SK-N-SH (cell line): ENCODE results near the gene CDX1. TPM values are rescaled to one million over a fixed set of nuclear protein-coding genes. Genes with fewer than 3 reads are reported as not detected.

Source experiments
- CTCF ChIA-PET: fragments of 300-600, 350-600 bp; formaldehyde crosslinking; extraction: SDS; loops from one replicate; lab custom pipeline; 2021; lab: Yijun Ruan, JAX
- POLR2A ChIA-PET: fragments of 350-600 bp; sonication (Branson Sonifier 250); formaldehyde crosslinking; extraction: SDS; loops from one replicate; lab custom pipeline; 2020; ENCODE audit warnings: antibody characterized with exemption, inconsistent platforms; lab: Yijun Ruan, JAX
- DNase-seq: peaks from one replicate; pipeline ENCODE4 v3.0.0; 2012
- H2AFZ ChIP-seq: fragments of 200-600 bp; sonication (generic); 2 replicates; pipeline ENCODE4 v1.8.1; 2016; ENCODE audit warnings: antibody characterized with exemption, mild to moderate bottlenecking, low read depth
- H3F3A ChIP-seq: fragments of 200-600 bp; sonication (generic); replicated peaks from 2 replicates; pipeline ENCODE3; 2016; ENCODE audit warnings: antibody characterized with exemption, mild to moderate bottlenecking; ENCODE audit not compliant: insufficient read depth
- H3K27ac ChIP-seq, 2 experiments: fragments of 200-500 bp in 1 of 2; fragments of 200-600 bp in 1 of 2; sonication (Bioruptor generic) in 1 of 2; sonication (generic), shearing (Covaris generic) in 1 of 2; 2 replicates each; pipeline versions ENCODE4 v1.5.1 to v1.6.1; 2014 to 2016; ENCODE audit warnings: low read depth in 2 of 2, inconsistent platforms in 1 of 2, low read length in 1 of 2, mild to moderate bottlenecking in 1 of 2, mixed read lengths in 1 of 2
- H3K27me3 ChIP-seq: fragments of 200-600 bp; sonication (generic), shearing (Covaris generic); 2 replicates; pipeline ENCODE4 v1.6.1; 2016; ENCODE audit warnings: mixed run types; ENCODE audit not compliant: insufficient read depth
- H3K36me3 ChIP-seq, 2 experiments: fragments of 200-500 bp in 1 of 2; fragments of 200-600 bp in 1 of 2; sonication (Bioruptor generic) in 1 of 2; sonication (generic) in 1 of 2; replicated peaks in 1 of 2; 2 replicates each; pipeline versions ENCODE3 to v1.5.1; 2014 to 2016; ENCODE audit warnings: low read length in 1 of 2, mild to moderate bottlenecking in 1 of 2; ENCODE audit not compliant: insufficient read depth in 2 of 2, control insufficient read depth in 1 of 2
- H3K4me1 ChIP-seq, 2 experiments: fragments of 200-500 bp in 1 of 2; fragments of 200-600 bp in 1 of 2; sonication (Bioruptor generic) in 1 of 2; sonication (generic), shearing (Covaris generic) in 1 of 2; 2 replicates each; pipeline versions ENCODE4 v1.5.1 to v1.6.1; 2014 to 2016; ENCODE audit warnings: low read depth in 1 of 2, low read length in 1 of 2, mixed run types in 1 of 2; ENCODE audit not compliant: insufficient read depth in 2 of 2, control insufficient read depth in 1 of 2
- H3K4me2 ChIP-seq: fragments of 200-600 bp; sonication (generic), shearing (Covaris generic); 2 replicates; pipeline ENCODE4 v1.6.1; 2017; ENCODE audit warnings: mixed run types
- H3K4me3 ChIP-seq, 2 experiments: fragments of 200-500 bp in 1 of 2; fragments of 200-600 bp in 1 of 2; sonication (Bioruptor generic) in 1 of 2; sonication (generic), shearing (Covaris generic) in 1 of 2; 2 replicates each; pipeline versions ENCODE4 v1.5.1 to v1.8.1; 2014 to 2016; ENCODE audit warnings: low read depth in 2 of 2, inconsistent platforms in 1 of 2, low read length in 1 of 2, mild to moderate bottlenecking in 1 of 2, mixed read lengths in 1 of 2, moderate library complexity in 1 of 2
- H3K79me2 ChIP-seq: fragments of 200-600 bp; sonication (generic); 2 replicates; pipeline ENCODE4 v1.8.1; 2017; ENCODE audit warnings: mild to moderate bottlenecking; ENCODE audit not compliant: insufficient read depth
- H3K9ac ChIP-seq: fragments of 200-600 bp; sonication (generic); 2 replicates; pipeline ENCODE4 v1.6.1; 2017; ENCODE audit warnings: mixed run types
- H3K9me2 ChIP-seq: fragments of 200-600 bp; sonication (generic); 2 replicates; pipeline ENCODE4 v1.6.1; 2017; ENCODE audit warnings: mixed run types
- H3K9me3 ChIP-seq: fragments of 200-600 bp; sonication (generic); 2 replicates; pipeline ENCODE4 v1.6.1; 2017; ENCODE audit warnings: mixed run types, mild to moderate bottlenecking, moderate library complexity
- H4K20me1 ChIP-seq: fragments of 200-600 bp; sonication (generic); 2 replicates; pipeline ENCODE4 v1.6.1; 2017; ENCODE audit warnings: mild to moderate bottlenecking, mixed run types; ENCODE audit not compliant: insufficient read depth
- CHD2 ChIP-seq: fragments of 150-350 bp; IDR thresholded peaks from 2 replicates; pipeline ENCODE4 v1.6.1; 2018; ENCODE audit warnings: low read length; ENCODE audit not compliant: partially characterized antibody
- EP300 ChIP-seq, 2 experiments: IDR thresholded peaks; 2 replicates each; pipeline versions ENCODE4 v1.4.0 to v1.6.1; 2012; ENCODE audit warnings: borderline replicate concordance in 1 of 2, low read depth in 1 of 2, low read length in 1 of 2
- FOSL2 ChIP-seq: IDR thresholded peaks from 2 replicates; pipeline ENCODE4 v1.4.0; 2012; ENCODE audit warnings: low read depth, mild to moderate bottlenecking, moderate library complexity, borderline replicate concordance
- FOXJ3 ChIP-seq: sonication (generic); formaldehyde crosslinking; IDR thresholded peaks from 2 replicates; pipeline ENCODE4 v1.5.1; 2020; ENCODE audit warnings: mild to moderate bottlenecking, missing genetic modification reagents
- FOXM1 ChIP-seq: IDR thresholded peaks from 2 replicates; pipeline ENCODE4 v1.4.0; 2012; ENCODE audit warnings: low read depth, mild to moderate bottlenecking
- GABPA ChIP-seq: IDR thresholded peaks from 2 replicates; pipeline ENCODE4 v1.4.0; 2012; ENCODE audit warnings: low read depth, mild to moderate bottlenecking
- GATA2 ChIP-seq: sonication (generic); formaldehyde crosslinking; IDR thresholded peaks from 2 replicates; pipeline ENCODE4 v1.5.0; 2020; ENCODE audit warnings: mild to moderate bottlenecking, missing genetic modification reagents
- JUND ChIP-seq: IDR thresholded peaks from 2 replicates; pipeline ENCODE4 v1.4.0; 2012
- MEF2A ChIP-seq: IDR thresholded peaks from 2 replicates; pipeline ENCODE4 v1.4.0; 2012; ENCODE audit warnings: low read depth, borderline replicate concordance
- MXI1 ChIP-seq: IDR thresholded peaks from 2 replicates; pipeline ENCODE4 v1.6.1; 2012; ENCODE audit warnings: mild to moderate bottlenecking, low read depth, low read length, improper control_type of control experiment
- NFIC ChIP-seq: IDR thresholded peaks from 2 replicates; pipeline ENCODE4 v1.4.0; 2012; ENCODE audit warnings: borderline replicate concordance
- NRF1 ChIP-seq: IDR thresholded peaks from 2 replicates; pipeline ENCODE4 v1.6.1; 2012; ENCODE audit warnings: low read depth, mild to moderate bottlenecking, low read length
- RAD21 ChIP-seq: IDR thresholded peaks from 2 replicates; pipeline ENCODE4 v1.6.1; 2012; ENCODE audit warnings: mild to moderate bottlenecking, low read length
- RCOR1 ChIP-seq: fragments of 150-350 bp; IDR thresholded peaks from 2 replicates; pipeline ENCODE4 v1.6.1; 2017; ENCODE audit warnings: antibody characterized with exemption, low read length
- RXRA ChIP-seq: IDR thresholded peaks from 2 replicates; pipeline ENCODE4 v1.4.0; 2012; ENCODE audit warnings: low read depth, mild to moderate bottlenecking, borderline replicate concordance
- SIN3A ChIP-seq: IDR thresholded peaks from 2 replicates; pipeline ENCODE4 v1.6.1; 2012; ENCODE audit warnings: low read depth, mild to moderate bottlenecking, low read length, moderate library complexity, borderline replicate concordance
- TAF1 ChIP-seq: IDR thresholded peaks from 2 replicates; pipeline ENCODE4 v1.6.1; 2012; ENCODE audit warnings: low read depth, mild to moderate bottlenecking, low read length, moderate library complexity, borderline replicate concordance
- TCF12 ChIP-seq: IDR thresholded peaks from 2 replicates; pipeline ENCODE4 v1.4.0; 2012
- YY1 ChIP-seq: IDR thresholded peaks from 2 replicates; pipeline ENCODE4 v1.4.0; 2012; ENCODE audit warnings: low read depth, mild to moderate bottlenecking
- WGBS: methylation state at CpG from one replicate; pipeline ENCODE4 v1.1.6; 2017; ENCODE audit warnings: low lambda C conversion rate; 5-methylcytosine and 5-hydroxymethylcytosine counted together
- polyA plus RNA-seq, 3 experiments: library from polyadenylated mRNA; depleted of rRNA; stranded (reverse); fragments of >200 nt; gene quantifications; 2 replicates each; pipeline ENCODE4 v1.2.3, GENCODE V29; 2012
- TF ChIP-seq, protein P1 (sequence below): IDR thresholded peaks from 2 replicates; pipeline ENCODE4 v1.4.0; 2012; ENCODE audit warnings: low read depth, borderline replicate concordance
- TF ChIP-seq, protein P2 (sequence below): IDR thresholded peaks from 2 replicates; pipeline ENCODE4; 2012
- TF ChIP-seq, protein P3 (sequence below): fragments of 150-350 bp; IDR thresholded peaks from 2 replicates; pipeline ENCODE4 v1.6.1; 2016; ENCODE audit warnings: mild to moderate bottlenecking, low read depth, low read length
- TF ChIP-seq, protein P4 (sequence below): IDR thresholded peaks from 2 replicates; pipeline ENCODE4 v1.4.0; 2012; ENCODE audit warnings: low read depth
- TF ChIP-seq, protein P5 (sequence below): IDR thresholded peaks from 2 replicates; pipeline ENCODE4 v1.4.0; 2012; ENCODE audit warnings: low read depth, borderline replicate concordance
- TF ChIP-seq, protein P6 (sequence below): IDR thresholded peaks from 2 replicates; pipeline ENCODE4 v1.6.1; 2012; ENCODE audit warnings: mild to moderate bottlenecking, low read depth, low read length, moderate library complexity

Gene CDX1
- polyA plus RNA-seq, 1 of the 3 experiments (the other 2 are of a cell fraction) = 0.23 TPM

DNA sequence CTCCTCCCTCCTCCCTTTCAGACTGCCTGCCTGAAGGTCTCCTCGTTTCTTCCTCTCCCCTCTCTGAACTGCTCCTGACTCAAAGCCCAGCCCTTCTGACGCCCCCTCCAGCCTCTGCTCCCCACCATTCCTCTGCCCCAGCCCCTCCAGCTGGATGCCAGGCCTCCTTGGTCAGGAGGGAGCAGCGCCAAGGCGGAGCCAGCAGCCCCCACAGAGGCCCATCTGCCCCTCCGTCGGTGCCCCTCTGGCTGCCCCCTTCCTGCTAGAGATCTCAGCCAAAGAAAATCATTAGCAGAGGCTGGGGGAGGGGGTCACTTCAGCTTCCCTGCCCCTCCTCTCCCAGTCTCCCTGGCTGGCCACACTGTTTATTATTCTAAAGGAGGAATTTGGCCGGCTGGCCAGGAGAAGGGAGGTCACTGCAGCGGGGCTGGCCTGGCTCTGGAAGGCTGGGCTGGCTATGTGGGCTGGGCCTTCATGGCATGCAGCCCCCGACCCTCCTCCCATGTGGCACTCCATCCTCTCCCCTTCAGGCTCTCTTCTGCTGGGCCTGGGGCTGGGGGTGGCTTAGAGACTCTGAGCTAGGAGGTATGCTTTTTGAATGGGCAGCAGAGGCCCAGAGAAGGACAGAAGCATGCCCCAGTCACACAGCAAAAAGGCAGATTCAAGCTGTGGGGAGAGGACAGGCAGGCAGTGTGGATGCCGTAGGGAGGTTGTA, 27.9 kb upstream of the CDX1 start:
- H3K27me3 ChIP-seq = no peaks in the 10 kb centered on the region
- H3K4me2 ChIP-seq = peak overlapping the region; percentile 74
- peak; percentile 80 for DNase-seq
- H4K20me1 ChIP-seq = no peaks in the 10 kb centered on the region
- 25% methylated on average over 10 of the region's 10 CpGs for WGBS
- peak overlapping the region; percentile 38; the same call in 1 of the 2 replicates for H3K9ac ChIP-seq
- peaks cover 59 to 76% of the 10 kb centered on the region in 2 experiments for H3K4me1 ChIP-seq
- peaks cover 11 to 28% of the 10 kb centered on the region in 2 experiments for H3K36me3 ChIP-seq
- H3K9me3 ChIP-seq = no peaks in the 10 kb centered on the region
- H3K27ac ChIP-seq = peak overlapping the region; percentile 87 to 99
- no peaks in the 10 kb centered on the region for H3K9me2 ChIP-seq
- H3K4me3 ChIP-seq = no peak overlapping the region
- peaks cover 24% of the 10 kb centered on the region for H3F3A ChIP-seq
- peaks cover 35% of the 10 kb centered on the region for H3K79me2 ChIP-seq
- ChIA-PET POLR2A (interaction anchor here (1.0 kb wide), 1 partner anchor 17 kb away, joined by 3 read pairs; the partner anchor contains the start of gene PDGFRB), CTCF (interaction anchor here (1.1 to 2.6 kb wide), 11 partner anchors 8 to 704 kb away, joined by 3 to 15 read pairs (median 4); no protein-coding TSS in a partner anchor)
- 0 out of 2 replicates have a peak overlapping the region, but pooled peaks have one; percentile 13 for H2AFZ ChIP-seq
- TF ChIP-seq TAF1 (no peak), RCOR1 (no peak), FOSL2 (no peak), NFIC (peak; percentile 68), MEF2A (no peak), CHD2 (peak; percentile 71), GABPA (no peak), NRF1 (no peak), EP300 (IDR thresholded peaks at IDR 0.05; ENCODE audit: borderline replicate concordance in 1 of 2, low read depth in 1 of 2, low read length in 1 of 2) (peak in 1 of 2 experiments; percentile 50; a peak in 2 of 4 replicates), MXI1 (no peak), RAD21 (peak; percentile 24; the same call in 1 of the 2 replicates), YY1 (no peak), FOXM1 (no peak), TCF12 (peak; percentile 72), JUND (no peak), SIN3A (no peak), GATA2 (no peak), RXRA (no peak; the same call in 1 of the 2 replicates), FOXJ3 (CRISPR knock-in tag) (no peak)
- TF ChIP-seq, protein P1, sequence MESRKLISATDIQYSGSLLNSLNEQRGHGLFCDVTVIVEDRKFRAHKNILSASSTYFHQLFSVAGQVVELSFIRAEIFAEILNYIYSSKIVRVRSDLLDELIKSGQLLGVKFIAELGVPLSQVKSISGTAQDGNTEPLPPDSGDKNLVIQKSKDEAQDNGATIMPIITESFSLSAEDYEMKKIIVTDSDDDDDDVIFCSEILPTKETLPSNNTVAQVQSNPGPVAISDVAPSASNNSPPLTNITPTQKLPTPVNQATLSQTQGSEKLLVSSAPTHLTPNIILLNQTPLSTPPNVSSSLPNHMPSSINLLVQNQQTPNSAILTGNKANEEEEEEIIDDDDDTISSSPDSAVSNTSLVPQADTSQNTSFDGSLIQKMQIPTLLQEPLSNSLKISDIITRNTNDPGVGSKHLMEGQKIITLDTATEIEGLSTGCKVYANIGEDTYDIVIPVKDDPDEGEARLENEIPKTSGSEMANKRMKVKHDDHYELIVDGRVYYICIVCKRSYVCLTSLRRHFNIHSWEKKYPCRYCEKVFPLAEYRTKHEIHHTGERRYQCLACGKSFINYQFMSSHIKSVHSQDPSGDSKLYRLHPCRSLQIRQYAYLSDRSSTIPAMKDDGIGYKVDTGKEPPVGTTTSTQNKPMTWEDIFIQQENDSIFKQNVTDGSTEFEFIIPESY = no peak
- TF ChIP-seq, protein P2, sequence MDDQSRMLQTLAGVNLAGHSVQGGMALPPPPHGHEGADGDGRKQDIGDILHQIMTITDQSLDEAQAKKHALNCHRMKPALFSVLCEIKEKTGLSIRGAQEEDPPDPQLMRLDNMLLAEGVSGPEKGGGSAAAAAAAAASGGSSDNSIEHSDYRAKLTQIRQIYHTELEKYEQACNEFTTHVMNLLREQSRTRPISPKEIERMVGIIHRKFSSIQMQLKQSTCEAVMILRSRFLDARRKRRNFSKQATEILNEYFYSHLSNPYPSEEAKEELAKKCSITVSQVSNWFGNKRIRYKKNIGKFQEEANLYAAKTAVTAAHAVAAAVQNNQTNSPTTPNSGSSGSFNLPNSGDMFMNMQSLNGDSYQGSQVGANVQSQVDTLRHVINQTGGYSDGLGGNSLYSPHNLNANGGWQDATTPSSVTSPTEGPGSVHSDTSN = peak; percentile 24; the same call in 1 of the 2 replicates
- TF ChIP-seq, protein P3, sequence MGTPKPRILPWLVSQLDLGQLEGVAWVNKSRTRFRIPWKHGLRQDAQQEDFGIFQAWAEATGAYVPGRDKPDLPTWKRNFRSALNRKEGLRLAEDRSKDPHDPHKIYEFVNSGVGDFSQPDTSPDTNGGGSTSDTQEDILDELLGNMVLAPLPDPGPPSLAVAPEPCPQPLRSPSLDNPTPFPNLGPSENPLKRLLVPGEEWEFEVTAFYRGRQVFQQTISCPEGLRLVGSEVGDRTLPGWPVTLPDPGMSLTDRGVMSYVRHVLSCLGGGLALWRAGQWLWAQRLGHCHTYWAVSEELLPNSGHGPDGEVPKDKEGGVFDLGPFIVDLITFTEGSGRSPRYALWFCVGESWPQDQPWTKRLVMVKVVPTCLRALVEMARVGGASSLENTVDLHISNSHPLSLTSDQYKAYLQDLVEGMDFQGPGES = no peak
- TF ChIP-seq, protein P4, sequence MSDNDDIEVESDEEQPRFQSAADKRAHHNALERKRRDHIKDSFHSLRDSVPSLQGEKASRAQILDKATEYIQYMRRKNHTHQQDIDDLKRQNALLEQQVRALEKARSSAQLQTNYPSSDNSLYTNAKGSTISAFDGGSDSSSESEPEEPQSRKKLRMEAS = 0 out of 2 replicates have a peak, but pooled peaks have one; percentile 43
- TF ChIP-seq, protein P5, sequence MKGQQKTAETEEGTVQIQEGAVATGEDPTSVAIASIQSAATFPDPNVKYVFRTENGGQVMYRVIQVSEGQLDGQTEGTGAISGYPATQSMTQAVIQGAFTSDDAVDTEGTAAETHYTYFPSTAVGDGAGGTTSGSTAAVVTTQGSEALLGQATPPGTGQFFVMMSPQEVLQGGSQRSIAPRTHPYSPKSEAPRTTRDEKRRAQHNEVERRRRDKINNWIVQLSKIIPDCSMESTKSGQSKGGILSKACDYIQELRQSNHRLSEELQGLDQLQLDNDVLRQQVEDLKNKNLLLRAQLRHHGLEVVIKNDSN = no peak
- TF ChIP-seq, protein P6, sequence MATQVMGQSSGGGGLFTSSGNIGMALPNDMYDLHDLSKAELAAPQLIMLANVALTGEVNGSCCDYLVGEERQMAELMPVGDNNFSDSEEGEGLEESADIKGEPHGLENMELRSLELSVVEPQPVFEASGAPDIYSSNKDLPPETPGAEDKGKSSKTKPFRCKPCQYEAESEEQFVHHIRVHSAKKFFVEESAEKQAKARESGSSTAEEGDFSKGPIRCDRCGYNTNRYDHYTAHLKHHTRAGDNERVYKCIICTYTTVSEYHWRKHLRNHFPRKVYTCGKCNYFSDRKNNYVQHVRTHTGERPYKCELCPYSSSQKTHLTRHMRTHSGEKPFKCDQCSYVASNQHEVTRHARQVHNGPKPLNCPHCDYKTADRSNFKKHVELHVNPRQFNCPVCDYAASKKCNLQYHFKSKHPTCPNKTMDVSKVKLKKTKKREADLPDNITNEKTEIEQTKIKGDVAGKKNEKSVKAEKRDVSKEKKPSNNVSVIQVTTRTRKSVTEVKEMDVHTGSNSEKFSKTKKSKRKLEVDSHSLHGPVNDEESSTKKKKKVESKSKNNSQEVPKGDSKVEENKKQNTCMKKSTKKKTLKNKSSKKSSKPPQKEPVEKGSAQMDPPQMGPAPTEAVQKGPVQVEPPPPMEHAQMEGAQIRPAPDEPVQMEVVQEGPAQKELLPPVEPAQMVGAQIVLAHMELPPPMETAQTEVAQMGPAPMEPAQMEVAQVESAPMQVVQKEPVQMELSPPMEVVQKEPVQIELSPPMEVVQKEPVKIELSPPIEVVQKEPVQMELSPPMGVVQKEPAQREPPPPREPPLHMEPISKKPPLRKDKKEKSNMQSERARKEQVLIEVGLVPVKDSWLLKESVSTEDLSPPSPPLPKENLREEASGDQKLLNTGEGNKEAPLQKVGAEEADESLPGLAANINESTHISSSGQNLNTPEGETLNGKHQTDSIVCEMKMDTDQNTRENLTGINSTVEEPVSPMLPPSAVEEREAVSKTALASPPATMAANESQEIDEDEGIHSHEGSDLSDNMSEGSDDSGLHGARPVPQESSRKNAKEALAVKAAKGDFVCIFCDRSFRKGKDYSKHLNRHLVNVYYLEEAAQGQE = no peak
